NOMO-1 treated with dmso at 0.1 percent for 144 hours (cell line): Measurements from ENCODE around the gene CDC42EP3.
A peak's percentile ranks its signal among the peaks of the same experiment; 100 is the strongest.

Experiments
- DNase-seq: peaks from one replicate; lab custom pipeline; 2025; ENCODE audit not compliant: unreplicated experiment; lab: John Stamatoyannopoulos, UW

The CDC42EP3 gene, protein sequence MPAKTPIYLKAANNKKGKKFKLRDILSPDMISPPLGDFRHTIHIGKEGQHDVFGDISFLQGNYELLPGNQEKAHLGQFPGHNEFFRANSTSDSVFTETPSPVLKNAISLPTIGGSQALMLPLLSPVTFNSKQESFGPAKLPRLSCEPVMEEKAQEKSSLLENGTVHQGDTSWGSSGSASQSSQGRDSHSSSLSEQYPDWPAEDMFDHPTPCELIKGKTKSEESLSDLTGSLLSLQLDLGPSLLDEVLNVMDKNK

DNA sequence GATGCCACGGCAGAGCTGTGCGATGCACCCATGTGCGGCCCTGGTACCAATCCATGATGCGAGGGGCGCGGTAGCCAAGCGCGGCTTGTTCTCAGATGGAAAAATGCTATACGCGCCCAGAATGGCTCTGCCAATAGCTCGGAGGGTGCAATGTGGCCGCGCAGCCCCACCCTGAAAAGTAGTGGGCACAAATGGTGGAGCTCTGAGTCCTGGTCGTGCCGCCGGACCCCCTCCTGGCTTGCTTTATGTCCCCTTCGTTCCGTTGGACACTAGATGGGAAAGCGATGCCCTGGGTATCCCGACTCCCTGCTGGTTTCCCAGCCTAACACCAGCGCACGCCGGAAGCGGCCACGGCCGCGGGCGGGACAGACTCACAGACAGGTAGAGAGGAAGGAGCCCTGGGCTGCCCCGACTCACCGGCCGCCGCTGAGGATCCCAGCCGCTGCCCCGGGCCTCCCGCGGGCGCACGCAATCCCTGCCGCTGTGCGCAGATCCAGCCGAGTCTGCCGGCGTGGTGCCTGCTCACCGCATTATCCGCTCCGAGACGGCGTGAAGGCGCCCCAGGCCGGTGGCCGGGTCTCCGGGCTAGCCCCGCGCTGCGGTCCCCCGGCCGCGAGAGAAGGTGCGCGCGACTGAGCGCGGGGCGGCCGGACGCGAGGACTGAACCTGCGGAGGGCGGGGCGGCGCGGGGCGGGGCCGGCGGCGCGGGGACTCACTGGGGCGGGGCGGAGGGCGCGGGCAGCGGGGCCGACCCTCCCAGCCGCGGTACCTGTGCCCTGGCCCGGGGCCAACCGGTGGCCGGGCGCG lies at the start of gene CDC42EP3:
TSS of gene CDC42EP3 (minus strand) at position 634 of the 807 bp plus-strand sequence. CDS start 25,055 bp downstream, outside the sequence.
- DNase-seq, result peak; percentile 41

DNA sequence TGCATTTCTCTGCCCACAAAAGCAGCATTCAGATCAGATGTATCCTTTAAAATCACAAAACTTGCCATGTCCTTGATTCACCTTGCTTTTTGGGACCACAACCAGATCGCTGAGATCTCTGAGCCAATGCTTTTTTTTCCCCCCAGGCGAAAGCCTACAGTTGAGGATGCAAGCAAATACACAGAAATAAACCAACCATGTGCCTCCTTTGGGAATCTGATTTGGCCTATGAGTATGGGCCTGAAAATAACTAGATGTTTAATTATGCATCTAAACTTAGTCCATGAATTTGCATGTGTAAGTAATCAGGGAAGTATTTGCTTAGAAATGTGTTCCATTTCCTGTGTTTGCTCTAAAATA lies 49.7 kb upstream of the CDC42EP3 start:
- DNase-seq, result no peak

- no peak for DNase-seq
Measured at GRCh38 chr2:37720533-37721200, 49.2 kb upstream of the CDC42EP3 start.

DNA sequence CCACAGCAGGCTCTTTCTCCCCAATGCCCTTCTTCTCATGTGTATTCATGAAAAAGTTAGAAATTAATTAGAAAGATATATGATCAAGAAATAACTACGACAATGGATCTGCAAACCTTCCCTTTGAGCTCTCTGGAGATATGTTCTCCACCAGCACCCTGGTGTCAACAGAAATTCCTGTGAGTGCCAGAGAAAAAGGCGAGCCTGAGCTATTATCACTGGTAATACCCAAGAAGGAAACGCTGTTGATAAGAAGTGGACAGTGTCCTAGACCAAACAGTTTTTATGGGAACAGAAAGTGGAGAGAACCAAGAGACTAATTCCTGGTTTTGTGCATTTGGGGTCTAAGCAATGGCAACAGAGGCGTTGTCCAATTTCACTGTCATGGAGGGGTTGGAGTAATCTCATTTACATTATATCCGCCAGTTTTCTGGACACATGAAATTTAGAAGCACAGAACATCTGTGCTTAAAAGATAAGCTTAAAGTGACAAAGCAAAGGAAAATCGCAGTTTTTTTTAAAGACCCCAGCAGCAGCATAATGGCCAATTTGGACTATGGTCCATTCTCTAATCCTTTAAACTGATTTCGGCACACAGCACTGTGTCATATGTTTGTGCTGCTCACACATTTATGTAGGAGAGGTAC lies 47.2 kb upstream of the CDC42EP3 start:
- no peak for DNase-seq

- peak; percentile 53 for DNase-seq
Measured at GRCh38 chr2:37713258-37713700, 41.8 kb upstream of the CDC42EP3 start.

- no peak for DNase-seq
Measured at GRCh38 chr2:37711831-37712230, 40.4 kb upstream of the CDC42EP3 start.

DNA sequence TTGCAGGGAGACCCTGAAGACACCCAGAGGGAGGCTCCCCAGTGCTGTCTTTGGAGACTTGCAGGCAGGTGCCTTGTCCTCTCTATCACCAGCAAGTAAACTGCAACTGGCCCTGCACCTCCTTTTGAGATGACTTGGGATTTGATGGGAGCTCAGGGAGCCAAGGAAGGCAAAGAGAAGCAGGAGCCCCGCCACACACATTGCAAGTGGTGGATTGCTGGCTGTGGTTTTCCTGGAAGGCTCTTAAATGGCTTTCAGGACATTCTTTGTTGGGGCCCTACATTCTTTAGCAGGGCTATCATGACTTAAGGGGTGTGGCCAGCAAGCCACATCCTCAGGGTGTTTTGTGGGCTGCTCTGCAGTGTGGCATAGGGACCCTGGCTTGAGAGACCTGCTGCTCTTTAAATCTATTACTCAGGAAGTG lies 39.9 kb upstream of the CDC42EP3 start:
- peak; percentile 61 for DNase-seq

DNA sequence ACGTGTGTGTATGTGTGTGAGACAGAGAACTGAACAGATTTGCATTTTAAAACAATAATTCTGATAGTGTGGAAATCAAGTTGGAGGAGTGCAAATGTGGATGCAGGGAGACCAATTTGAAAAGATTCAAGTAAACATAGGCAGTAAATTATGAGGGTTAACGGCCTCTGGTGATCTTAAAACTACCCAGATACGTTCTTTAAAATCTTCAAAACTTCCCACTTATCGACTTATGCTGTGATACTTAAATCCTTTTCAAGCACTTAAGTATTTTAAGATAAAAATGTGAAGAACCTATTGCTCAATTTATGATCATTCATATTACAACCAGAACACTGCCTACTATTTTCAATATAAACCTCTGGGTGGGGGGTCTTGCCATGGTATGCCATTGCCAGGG lies 37.7 kb upstream of the CDC42EP3 start:
- DNase-seq, result no peak

- DNase-seq, result no peak
Measured at GRCh38 chr2:37708146-37708545, 36.7 kb upstream of the CDC42EP3 start.

DNA sequence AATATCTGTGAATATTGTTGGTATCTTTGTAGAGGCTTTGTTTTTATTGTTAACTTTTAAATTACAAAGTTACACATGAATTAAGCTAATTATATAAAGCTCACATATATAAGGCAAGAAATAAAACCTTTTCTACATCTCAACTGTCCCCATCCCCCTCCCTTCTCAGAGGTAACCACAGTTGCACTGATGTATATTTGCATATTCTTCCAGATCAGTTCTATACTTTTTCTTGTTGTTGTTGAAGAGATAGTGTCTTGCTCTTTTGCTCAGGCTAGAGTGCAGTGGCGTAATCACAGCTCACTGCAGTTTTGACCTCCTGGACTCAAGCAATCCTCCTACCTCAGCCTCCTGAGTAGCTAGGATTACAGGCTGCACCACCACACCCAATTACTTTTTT lies 36.0 kb upstream of the CDC42EP3 start:
- DNase-seq, result no peak

- DNase-seq, result no peak
Measured at GRCh38 chr2:37706334-37707183, 35.1 kb upstream of the CDC42EP3 start.

GRCh38 chr2:37705191-37705590 lies 33.7 kb upstream of the CDC42EP3 start:
- no peak for DNase-seq

- no peak for DNase-seq
Measured at GRCh38 chr2:37698931-37699481, 27.6 kb upstream of the CDC42EP3 start.

DNA sequence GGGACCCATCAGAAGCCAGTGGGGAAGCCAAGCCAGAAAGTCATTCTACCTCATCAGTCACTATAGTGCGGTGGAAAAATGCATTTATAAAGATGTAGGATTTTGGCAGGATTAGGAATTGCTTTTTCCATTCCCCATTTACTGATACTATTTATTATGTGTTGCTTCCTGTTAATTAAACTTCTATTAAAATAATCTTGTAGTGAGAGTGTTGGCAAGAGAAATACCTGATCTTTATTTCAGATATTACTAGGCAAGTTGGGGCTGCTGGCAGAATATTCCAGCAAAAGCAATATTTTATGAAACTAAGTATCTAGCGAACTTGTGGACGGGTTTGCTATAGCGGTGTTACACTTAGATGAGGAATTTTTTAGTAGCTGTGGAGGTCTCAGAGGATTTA lies 23.9 kb upstream of the CDC42EP3 start:
- DNase-seq, result no peak

- DNase-seq, result no peak
Measured at GRCh38 chr2:37692711-37693110, 21.3 kb upstream of the CDC42EP3 start.

- no peak for DNase-seq
Measured at GRCh38 chr2:37689751-37690150, 18.3 kb upstream of the CDC42EP3 start.

GRCh38 chr2:37688771-37689468 lies 17.5 kb upstream of the CDC42EP3 start:
- DNase-seq, result no peak

GRCh38 chr2:37686792-37687526 lies 15.5 kb upstream of the CDC42EP3 start:
- DNase-seq, result no peak

- DNase-seq, result no peak
Measured at GRCh38 chr2:37684809-37685208, 13.4 kb upstream of the CDC42EP3 start.
